ENCODE results near the gene ATP2C2.

DNA sequence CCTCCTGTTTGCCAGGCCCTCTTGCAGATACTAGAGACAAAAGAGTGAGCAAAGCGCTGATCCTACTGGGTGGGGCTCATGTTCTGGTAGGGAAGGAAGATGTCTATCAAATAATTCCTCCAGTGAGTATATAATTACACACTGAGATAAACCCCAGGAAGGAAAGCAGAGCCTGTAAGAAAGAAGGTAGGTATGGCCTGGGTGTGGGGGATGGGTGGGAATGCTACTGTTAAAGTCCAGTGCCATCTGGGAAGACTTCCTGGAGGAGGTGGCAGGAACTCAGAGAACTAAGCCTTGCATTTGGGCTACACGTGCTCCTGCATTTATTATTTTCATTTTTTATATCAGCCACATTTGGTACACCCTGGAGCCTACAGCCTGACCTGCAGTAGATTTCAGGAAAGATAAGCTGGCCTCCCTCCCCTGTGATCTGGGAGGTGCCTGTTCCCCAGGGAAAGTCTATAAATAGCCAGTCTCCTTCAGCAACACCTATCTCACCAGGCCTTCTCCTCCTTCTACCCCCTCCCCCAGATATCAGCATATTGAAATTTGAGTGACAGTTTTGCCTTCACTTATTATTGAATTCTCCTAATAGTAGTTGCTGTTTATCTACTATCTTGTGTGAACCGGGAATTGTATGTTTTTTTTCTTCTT is 11.5 kb downstream of the ATP2C2 start:
- TF ChIP-seq POLR2AphosphoS5 (IDR thresholded peaks at IDR 0.05) = no peak
- no peak for TF ChIP-seq CTCF (IDR thresholded peaks at IDR 0.05)
